ENCODE data around the gene ZNF385B.

DNA sequence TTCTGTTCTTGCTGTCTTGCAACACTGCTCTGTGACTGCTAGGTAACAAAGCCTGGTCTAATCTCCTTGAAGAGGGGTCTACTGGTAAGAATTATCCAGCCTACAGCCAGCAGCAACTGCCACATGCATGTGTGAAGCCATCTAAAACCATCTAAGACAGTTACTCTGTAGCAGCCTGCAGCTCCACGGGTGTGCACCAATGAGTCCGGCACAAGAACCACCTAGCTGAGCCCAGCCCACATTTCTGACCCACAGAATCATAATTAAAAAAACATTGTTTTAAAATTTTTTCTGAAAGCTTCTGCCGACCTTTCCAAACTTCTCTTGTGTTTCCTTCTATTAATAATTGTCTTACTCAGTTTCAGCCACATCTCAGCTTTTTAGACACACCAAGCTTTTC, 102.8 kb downstream of the ZNF385B start:
- TF ChIP-seq POLR2AphosphoS5 (IDR thresholded peaks at IDR 0.05; ENCODE audit: low read depth, low read length) (no peak), SIN3A (IDR thresholded peaks at IDR 0.05; ENCODE audit: borderline replicate concordance, insufficient read depth, low read length) (no peak), TAF1 (IDR thresholded peaks at IDR 0.05; ENCODE audit: borderline replicate concordance, insufficient read depth, low read length) (no peak), REST (IDR thresholded peaks at IDR 0.05; ENCODE audit: insufficient read depth in 1 of 2, low read depth in 2 of 2, low read length in 2 of 2) (no peak), FOXP2 (optimal IDR thresholded peaks at IDR 0.05; ENCODE audit: borderline replicate concordance, extremely low read depth, extremely low read length, insufficient read depth) (no peak)
